GM21723 (cell line): ENCODE measurements around the gene TM4SF5.

Experiments used
- ATAC-seq: cut with Tn5 transposase; IDR thresholded peaks from one replicate; pipeline ENCODE4 v1.9.1; 2021; ENCODE audit warnings: mild to moderate bottlenecking, moderate library complexity; ENCODE audit not compliant: unreplicated experiment

The TM4SF5 gene

DNA sequence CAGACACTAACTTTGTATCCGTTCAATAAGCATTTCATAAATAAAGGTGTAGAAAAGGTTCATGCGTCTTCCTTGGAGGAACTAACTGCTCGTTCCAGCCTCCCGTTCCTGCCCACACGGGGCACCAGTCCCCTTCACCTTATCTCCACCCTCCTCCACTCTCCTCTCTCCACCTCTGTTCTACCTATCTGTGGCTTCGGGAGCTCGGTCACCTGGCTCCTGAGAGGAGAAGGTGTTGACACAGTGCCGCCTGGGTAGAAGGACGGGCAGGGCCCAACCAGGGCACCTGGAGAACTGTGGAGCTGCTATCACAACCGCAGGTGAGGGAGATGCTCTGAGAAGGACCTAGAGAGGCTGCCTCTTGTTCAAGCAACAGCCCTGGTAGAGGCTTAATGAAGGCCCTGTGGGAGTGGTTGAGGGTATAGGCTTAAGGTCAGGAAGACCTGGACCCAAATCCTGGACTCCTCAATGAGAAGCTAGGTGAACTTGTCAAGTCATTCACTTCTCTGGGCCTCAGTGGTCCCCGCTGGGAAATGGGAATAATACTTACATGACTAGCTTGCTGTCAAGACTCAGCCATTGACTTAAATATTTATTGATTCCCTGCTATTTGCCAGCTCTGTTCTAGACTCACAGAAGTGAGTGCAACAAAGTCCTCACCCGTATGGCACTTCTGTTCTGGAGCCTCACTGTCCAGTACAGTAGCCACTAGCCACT is 51.8 kb downstream of the TM4SF5 start:
- no peak for ATAC-seq

DNA sequence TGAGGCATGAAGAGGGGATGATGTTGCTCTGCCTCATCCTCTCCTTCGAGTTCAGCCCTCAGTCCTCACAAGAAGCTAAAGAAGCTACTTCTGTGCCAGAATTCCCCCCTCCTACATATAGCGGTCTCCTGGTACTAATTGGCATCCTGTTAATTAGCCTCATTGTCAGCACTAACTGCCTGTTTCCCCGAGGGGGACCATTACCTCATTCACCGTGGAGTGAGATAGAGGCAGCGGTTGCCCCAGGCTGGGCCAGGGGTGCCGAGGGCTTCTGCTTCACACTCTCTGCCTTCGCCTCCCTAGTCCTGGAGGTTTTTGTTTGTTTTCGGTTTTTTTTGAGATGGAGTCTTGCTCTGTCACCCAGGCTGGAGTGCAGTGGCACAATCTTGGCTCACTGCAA is 55.7 kb downstream of the TM4SF5 start:
- ATAC-seq = no peak

DNA sequence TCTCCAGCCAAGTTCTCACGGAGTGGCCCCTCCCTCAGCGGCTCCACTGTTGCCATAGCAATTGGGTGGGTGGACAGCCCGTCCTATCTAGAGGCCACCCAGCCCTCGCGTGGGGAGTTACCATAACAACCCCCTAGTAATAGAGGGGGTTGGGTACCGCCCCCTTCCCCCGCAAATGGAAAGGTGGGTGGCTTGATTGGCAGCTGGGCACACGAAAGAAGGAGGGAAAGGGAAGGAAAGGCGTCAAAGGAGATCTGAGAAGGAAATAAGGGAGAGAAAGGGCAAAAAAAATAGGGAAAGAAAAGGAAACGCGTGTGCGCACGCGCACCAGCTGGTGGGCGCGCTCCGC is 61.1 kb downstream of the TM4SF5 start:
- ATAC-seq = peak; percentile 10
